CD4-positive, alpha-beta T cell (primary cell): ENCODE measurements around the gene PDE9A. TPM values are rescaled to one million over a fixed set of nuclear protein-coding genes. Genes with fewer than 3 reads are reported as not detected.

Experiments
- ATAC-seq: fragments of 200-7000 bp; cut with Tn5 transposase; one replicate; pipeline ENCODE4 v1.10.0; 2022; ENCODE audit warnings: mild to moderate bottlenecking; ENCODE audit not compliant: poor library complexity
- CTCF ChIA-PET: fragments of 350-600 bp; sonication (Branson Sonifier 250); formaldehyde crosslinking; loops from one replicate; lab custom pipeline; 2021; ENCODE audit warnings: antibody characterized with exemption, inconsistent platforms; lab: Charles Lee
- POLR2A ChIA-PET: fragments of 350-600 bp; sonication (Branson Sonifier 250); formaldehyde crosslinking; loops from one replicate; lab custom pipeline; 2021; ENCODE audit warnings: antibody characterized with exemption, inconsistent platforms; lab: Charles Lee
- DNase-seq, 14 experiments: peaks; one replicate each; pipeline ENCODE4 v3.0.0-alpha.2; 2013 to 2020; ENCODE audit warnings: mixed read lengths in 2 of 14
- H3K27ac ChIP-seq, 2 donors: one replicate each; pipeline versions ENCODE4 v1.5.1 to v1.7.0; 2013; ENCODE audit warnings: low read length in 2 of 2, low read depth in 1 of 2, mild to moderate bottlenecking in 1 of 2
- H3K27me3 ChIP-seq, 2 experiments: 1 replicate in 1 of 2; 2 replicates in 1 of 2; pipeline versions ENCODE4 v1.6.1 to v1.7.0; 2013; ENCODE audit warnings: low read length in 2 of 2, control low read depth in 1 of 2, mild to moderate bottlenecking in 1 of 2, moderate library complexity in 1 of 2; ENCODE audit not compliant: insufficient read depth in 2 of 2, control insufficient read depth in 1 of 2
- H3K36me3 ChIP-seq: one replicate; pipeline ENCODE4 v1.6.1; 2013; ENCODE audit warnings: low read length, control low read depth; ENCODE audit not compliant: insufficient read depth
- H3K4me1 ChIP-seq: one replicate; pipeline ENCODE4 v1.6.1; 2013; ENCODE audit warnings: low read length, control low read depth; ENCODE audit not compliant: insufficient read depth
- H3K4me3 ChIP-seq: one replicate; pipeline ENCODE4 v1.5.1; 2013; ENCODE audit warnings: mild to moderate bottlenecking, low read length, moderate library complexity
- H3K9me3 ChIP-seq, 2 experiments: 1 replicate in 1 of 2; 2 replicates in 1 of 2; pipeline versions ENCODE4 v1.6.1 to v1.7.0; 2013; ENCODE audit warnings: low read length in 2 of 2, mild to moderate bottlenecking in 2 of 2, control low read depth in 1 of 2, moderate library complexity in 1 of 2; ENCODE audit not compliant: control insufficient read depth in 1 of 2, insufficient read depth in 1 of 2
- H3K27ac Mint-ChIP-seq: one replicate; pipeline ENCODE4 v1.8.0; 2020; ENCODE audit warnings: mixed read lengths
- H3K27me3 Mint-ChIP-seq: one replicate; pipeline ENCODE4 v1.8.0; 2021; ENCODE audit warnings: mixed read lengths
- H3K36me3 Mint-ChIP-seq: one replicate; pipeline ENCODE4 v1.8.0; 2021; ENCODE audit warnings: low read depth, mixed read lengths
- H3K4me1 Mint-ChIP-seq: one replicate; pipeline ENCODE4 v1.8.0; 2021; ENCODE audit warnings: low read depth, mixed read lengths
- H3K4me3 Mint-ChIP-seq: one replicate; pipeline ENCODE4 v1.8.0; 2020; ENCODE audit warnings: mild to moderate bottlenecking, mixed read lengths
- H3K9me3 Mint-ChIP-seq: one replicate; pipeline ENCODE4 v1.8.0; 2020; ENCODE audit warnings: mixed read lengths
- CTCF ChIP-seq: fragments of 200-600 bp; IDR thresholded peaks from one replicate; pipeline ENCODE4 v1.8.0; 2022; ENCODE audit warnings: antibody characterized with exemption, mild to moderate bottlenecking
- intact Hi-C, 2 experiments: fragments of 100-400 bp; cut with DNase I in 1 of 2; cut with micrococcal nuclease in 1 of 2; formaldehyde crosslinking; loops; one replicate each; pipeline versions ENCODE4 v1.15.1 to v1.9.0; 2023 to 2025; cut with DNase I, micrococcal nuclease
- total RNA-seq, 174 experiments: library from RNA in 2 of 174; stranded (reverse) in 2 of 174; gene quantifications; one replicate each; pipeline ENCODE4 v1.2.3 and lab custom pipeline; 2021 to 2026

PDE9A gene
- total RNA-seq, 2 experiments from 2014 or later, result 12.6 to 13.2 TPM

DNA sequence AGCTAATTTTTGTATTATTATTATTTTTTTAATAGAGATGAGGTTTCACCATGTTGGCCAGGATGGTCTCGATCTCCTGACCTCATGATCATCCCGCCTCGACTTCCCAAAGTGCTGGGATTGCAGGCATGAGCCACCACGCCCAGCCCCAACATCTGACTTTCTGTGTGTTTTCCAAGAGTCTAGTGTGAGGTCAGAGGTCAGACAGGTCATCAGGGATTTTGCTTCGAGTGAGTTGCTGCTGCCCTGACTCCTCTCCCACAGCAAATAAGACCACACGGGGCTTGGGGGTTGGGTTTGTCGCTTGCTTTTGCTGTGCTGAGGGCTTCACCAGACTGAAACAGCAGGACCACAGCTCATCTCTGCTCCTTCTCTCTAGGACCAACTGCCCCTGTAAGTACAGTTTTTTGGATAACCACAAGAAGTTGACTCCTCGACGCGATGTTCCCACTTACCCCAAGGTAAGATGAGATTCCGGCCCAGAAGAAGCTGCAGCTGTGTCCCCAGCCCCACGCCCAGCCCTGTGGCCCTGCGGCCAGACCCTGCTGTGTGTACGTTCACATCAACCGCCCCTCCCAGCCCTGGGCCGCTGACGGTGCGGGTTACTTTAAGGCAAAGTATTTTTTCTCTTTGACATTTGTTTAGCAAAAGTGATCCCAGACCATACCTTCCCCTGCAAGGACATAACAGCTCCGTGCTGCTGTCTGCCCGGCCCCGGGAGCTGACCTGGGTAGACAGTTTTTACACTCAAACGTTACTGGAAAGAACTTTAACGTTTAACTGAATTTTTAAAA lies 97.5 kb downstream of the PDE9A start:
- no peaks in the 10 kb centered on the region for H3K9me3 Mint-ChIP-seq
- ChIA-PET POLR2A (no interaction called here), CTCF (interaction anchor here (0.6 kb wide), 1 partner anchor 79 kb away, joined by 3 read pairs; no protein-coding TSS in a partner anchor)
- Histone ChIP-seq H3K27ac (no peak overlapping the region), H3K36me3 (peaks cover 4% of the 10 kb centered on the region), H3K4me3 (no peak overlapping the region), H3K27me3 (no peaks in the 10 kb centered on the region), H3K9me3 (peaks cover 0 to 12% of the 10 kb centered on the region in 2 experiments), H3K4me1 (peaks cover 24% of the 10 kb centered on the region)
- H3K27me3 Mint-ChIP-seq, result no peaks in the 10 kb centered on the region
- H3K27ac Mint-ChIP-seq, result no peak overlapping the region
- DNase-seq (no peak), ATAC-seq (no peak)
- H3K36me3 Mint-ChIP-seq, result peaks cover 21% of the 10 kb centered on the region
- H3K4me1 Mint-ChIP-seq, result peaks cover 27% of the 10 kb centered on the region
- intact Hi-C loops, result no loop called here
- no peak for TF ChIP-seq CTCF
- H3K4me3 Mint-ChIP-seq, result no peak overlapping the region

DNA sequence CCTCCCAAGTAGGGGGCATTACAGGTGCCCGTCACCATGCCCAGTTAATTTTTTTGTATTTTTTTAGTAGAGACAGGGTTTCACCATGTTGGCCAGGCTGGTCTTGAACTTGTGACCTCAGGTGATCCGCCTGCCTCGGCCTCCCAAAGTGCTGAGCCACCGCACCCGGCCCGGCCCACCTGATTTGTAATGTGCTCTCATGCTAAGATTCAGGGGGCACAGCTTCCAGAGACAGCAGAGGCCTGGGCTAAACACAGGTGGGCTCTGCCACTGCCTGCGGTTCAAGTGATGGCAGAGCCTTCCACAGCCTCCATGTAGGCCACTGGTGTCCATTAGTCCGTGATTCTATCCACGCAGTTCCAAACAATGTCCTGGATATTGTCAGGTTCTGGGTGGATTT lies 98.4 kb downstream of the PDE9A start:
- no peak for ATAC-seq

DNA sequence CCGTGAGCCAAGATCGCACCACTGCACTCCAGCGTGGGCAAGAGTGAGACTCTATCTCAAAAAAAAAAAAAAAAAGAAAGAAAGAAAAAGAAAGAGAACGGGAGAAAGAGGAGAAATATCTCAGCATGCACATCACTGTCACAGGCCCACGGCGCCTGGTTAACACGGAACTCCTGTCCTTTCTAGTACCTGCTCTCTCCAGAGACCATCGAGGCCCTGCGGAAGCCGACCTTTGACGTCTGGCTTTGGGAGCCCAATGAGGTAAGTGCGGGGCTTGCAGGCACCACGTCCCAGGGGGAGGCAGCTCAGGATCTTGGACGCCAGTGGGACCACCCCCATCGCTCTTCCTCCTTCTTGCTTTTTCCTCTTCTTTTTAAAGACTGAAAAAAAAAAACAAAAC lies 100.4 kb downstream of the PDE9A start:
- DNase-seq (no peak), ATAC-seq (no peak)
- Mint-ChIP-seq H3K27me3 (no peaks in the 10 kb centered on the region), H3K4me1 (peaks cover 2% of the 10 kb centered on the region), H3K4me3 (no peak overlapping the region), H3K9me3 (no peaks in the 10 kb centered on the region), H3K36me3 (peaks cover 20% of the 10 kb centered on the region), H3K27ac (no peak overlapping the region)
- H3K4me3 ChIP-seq, result no peak overlapping the region
- intact Hi-C loops, result no loop called here
- H3K27me3 ChIP-seq, result no peaks in the 10 kb centered on the region
- no peak overlapping the region for H3K27ac ChIP-seq
- CTCF ChIA-PET, result no interaction called here
- H3K9me3 ChIP-seq, result no peaks in the 10 kb centered on the region
- peaks cover 4% of the 10 kb centered on the region for H3K36me3 ChIP-seq
- TF ChIP-seq CTCF, result no peak
- POLR2A ChIA-PET, result no interaction called here
- H3K4me1 ChIP-seq, result no peaks in the 10 kb centered on the region

More for the DNA sequence above, 98.4 kb downstream of the PDE9A start:
- Histone ChIP-seq H3K27me3 (no peaks in the 10 kb centered on the region), H3K9me3 (peaks cover 0 to 10% of the 10 kb centered on the region in 2 experiments), H3K36me3 (peaks cover 4% of the 10 kb centered on the region), H3K27ac (no peak overlapping the region), H3K4me3 (no peak overlapping the region), H3K4me1 (peaks cover 14% of the 10 kb centered on the region)
- no peak for DNase-seq
- CTCF ChIA-PET, result no interaction called here
- POLR2A ChIA-PET, result no interaction called here
- intact Hi-C loops, result no loop called here
- Mint-ChIP-seq H3K27ac (no peak overlapping the region), H3K4me3 (no peak overlapping the region), H3K4me1 (peaks cover 18% of the 10 kb centered on the region), H3K36me3 (peaks cover 15% of the 10 kb centered on the region), H3K27me3 (no peaks in the 10 kb centered on the region), H3K9me3 (no peaks in the 10 kb centered on the region)
- no peak for TF ChIP-seq CTCF
